BLaER1 (cell line): Measurements from ENCODE around the gene TMEM151B.
"Not testable (repeated sequence)": the region's sequence is repeated elsewhere in the genome, so short reads cannot be mapped to it uniquely, and the experiment has no call there.

ENCODE experiments used
- H3K27ac ChIP-seq: shearing (Covaris generic); formaldehyde crosslinking; 2 replicates; pipeline ENCODE4 v1.8.1; 2022
- H3K27me3 ChIP-seq: shearing (Covaris generic); formaldehyde crosslinking; 2 replicates; pipeline ENCODE4 v1.8.1; 2022
- H3K36me3 ChIP-seq: shearing (Covaris generic); formaldehyde crosslinking; 2 replicates; pipeline ENCODE4 v1.8.1; 2022
- H3K4me1 ChIP-seq: shearing (Covaris generic); formaldehyde crosslinking; 2 replicates; pipeline ENCODE4 v1.8.1; 2022
- H3K4me2 ChIP-seq: shearing (Covaris generic); formaldehyde crosslinking; 2 replicates; pipeline ENCODE4 v1.8.1; 2022
- H3K4me3 ChIP-seq: shearing (Covaris generic); formaldehyde crosslinking; 2 replicates; pipeline ENCODE4 v1.8.1; 2022
- H3K9ac ChIP-seq: shearing (Covaris generic); formaldehyde crosslinking; 2 replicates; pipeline ENCODE4 v1.8.1; 2022
- H3K9me3 ChIP-seq: shearing (Covaris generic); formaldehyde crosslinking; 2 replicates; pipeline ENCODE4 v1.8.1; 2022
- H4K20me1 ChIP-seq: shearing (Covaris generic); formaldehyde crosslinking; 2 replicates; pipeline ENCODE4 v1.8.1; 2022
- Cebpa-rat ChIP-seq: shearing (Covaris generic); IDR thresholded peaks from 2 replicates; pipeline ENCODE4 v1.8.1; 2022

TMEM151B gene

GRCh38 chr6:44321210-44321609 lies 51.0 kb downstream of the TMEM151B start:
- Histone ChIP-seq H3K27me3 (no peaks in the 10 kb centered on the region), H3K27ac (no peak overlapping the region), H3K4me3 (no peak overlapping the region), H3K9me3 (no peaks in the 10 kb centered on the region), H3K36me3 (no peaks in the 10 kb centered on the region), H4K20me1 (no peaks in the 10 kb centered on the region), H3K9ac (no peak overlapping the region), H3K4me2 (no peak overlapping the region), H3K4me1 (no peaks in the 10 kb centered on the region)
- no peak for TF ChIP-seq Cebpa-rat

GRCh38 chr6:44327096-44327495 lies 56.8 kb downstream of the TMEM151B start:
- Histone ChIP-seq H3K27ac (no peak overlapping the region), H3K9ac (no peak overlapping the region), H3K4me2 (no peak overlapping the region), H3K27me3 (no peaks in the 10 kb centered on the region), H4K20me1 (no peaks in the 10 kb centered on the region), H3K9me3 (no peaks in the 10 kb centered on the region), H3K4me1 (no peaks in the 10 kb centered on the region), H3K4me3 (no peak overlapping the region), H3K36me3 (no peaks in the 10 kb centered on the region)
- TF ChIP-seq Cebpa-rat, result no peak

- no peaks in the 10 kb centered on the region for H3K4me1 ChIP-seq
- no peak overlapping the region for H3K4me2 ChIP-seq
- H4K20me1 ChIP-seq, result no peaks in the 10 kb centered on the region
- H3K4me3 ChIP-seq, result no peak overlapping the region
- H3K27ac ChIP-seq, result no peak overlapping the region
- no peaks in the 10 kb centered on the region for H3K36me3 ChIP-seq
- H3K9me3 ChIP-seq, result no peaks in the 10 kb centered on the region
- H3K27me3 ChIP-seq, result no peaks in the 10 kb centered on the region
- TF ChIP-seq Cebpa-rat, result no peak
- no peak overlapping the region for H3K9ac ChIP-seq
Observed at GRCh38 chr6:44327760-44328159, 57.5 kb downstream of the TMEM151B start.

GRCh38 chr6:44328203-44328602 lies 58.0 kb downstream of the TMEM151B start:
- H3K4me2 ChIP-seq, H3K9ac ChIP-seq: not testable (repeated sequence)

GRCh38 chr6:44329858-44330257 lies 59.6 kb downstream of the TMEM151B start:
- H3K9me3 ChIP-seq, result no peaks in the 10 kb centered on the region
- no peak for TF ChIP-seq Cebpa-rat
- H3K27ac ChIP-seq, result no peak overlapping the region
- no peaks in the 10 kb centered on the region for H3K4me1 ChIP-seq
- no peaks in the 10 kb centered on the region for H3K36me3 ChIP-seq
- H4K20me1 ChIP-seq, result no peaks in the 10 kb centered on the region
- no peak overlapping the region for H3K4me2 ChIP-seq
- H3K27me3 ChIP-seq, result no peaks in the 10 kb centered on the region
- H3K9ac ChIP-seq, result no peak overlapping the region
- no peak overlapping the region for H3K4me3 ChIP-seq

More at GRCh38 chr6:44328203-44328602, 58.0 kb downstream of the TMEM151B start:
- not testable (repeated sequence) for H3K27ac ChIP-seq, H3K27me3 ChIP-seq, H3K4me1 ChIP-seq, H3K36me3 ChIP-seq, H3K9me3 ChIP-seq, H3K4me3 ChIP-seq, H4K20me1 ChIP-seq

GRCh38 chr6:44332585-44332984 lies 62.3 kb downstream of the TMEM151B start:
- no peak overlapping the region for H3K4me2 ChIP-seq
- no peaks in the 10 kb centered on the region for H3K27me3 ChIP-seq
- no peaks in the 10 kb centered on the region for H3K9me3 ChIP-seq
- H3K4me1 ChIP-seq, result no peaks in the 10 kb centered on the region
- H3K4me3 ChIP-seq, result no peak overlapping the region
- H3K9ac ChIP-seq, result no peak overlapping the region
- no peak for TF ChIP-seq Cebpa-rat
- no peaks in the 10 kb centered on the region for H4K20me1 ChIP-seq
- H3K27ac ChIP-seq, result no peak overlapping the region
- no peaks in the 10 kb centered on the region for H3K36me3 ChIP-seq

- no peaks in the 10 kb centered on the region for H3K9me3 ChIP-seq
- H3K4me1 ChIP-seq, result no peaks in the 10 kb centered on the region
- H3K9ac ChIP-seq, result no peak overlapping the region
- no peak overlapping the region for H3K27ac ChIP-seq
- no peak overlapping the region for H3K4me2 ChIP-seq
- no peaks in the 10 kb centered on the region for H4K20me1 ChIP-seq
- no peaks in the 10 kb centered on the region for H3K36me3 ChIP-seq
- no peak overlapping the region for H3K4me3 ChIP-seq
- TF ChIP-seq Cebpa-rat, result no peak
- H3K27me3 ChIP-seq, result no peaks in the 10 kb centered on the region
Observed at GRCh38 chr6:44333273-44333919, 63.1 kb downstream of the TMEM151B start.

- H3K9me3 ChIP-seq, result no peaks in the 10 kb centered on the region
- no peaks in the 10 kb centered on the region for H3K36me3 ChIP-seq
- no peak overlapping the region for H3K27ac ChIP-seq
- H3K4me1 ChIP-seq, result no peaks in the 10 kb centered on the region
- H3K4me2 ChIP-seq, result no peak overlapping the region
- no peak overlapping the region for H3K9ac ChIP-seq
- H4K20me1 ChIP-seq, result no peaks in the 10 kb centered on the region
- H3K4me3 ChIP-seq, result no peak overlapping the region
- TF ChIP-seq Cebpa-rat, result no peak
- H3K27me3 ChIP-seq, result no peaks in the 10 kb centered on the region
Observed at GRCh38 chr6:44333942-44334341, 63.7 kb downstream of the TMEM151B start.

GRCh38 chr6:44335631-44336030 lies 65.4 kb downstream of the TMEM151B start:
- H3K9me3 ChIP-seq, result no peaks in the 10 kb centered on the region
- no peak overlapping the region for H3K9ac ChIP-seq
- H4K20me1 ChIP-seq, result no peaks in the 10 kb centered on the region
- no peaks in the 10 kb centered on the region for H3K27me3 ChIP-seq
- TF ChIP-seq Cebpa-rat, result no peak
- 0 out of 2 replicates have a peak, but pooled peaks cover 6% of the 10 kb centered on the region for H3K4me1 ChIP-seq
- no peak overlapping the region for H3K4me2 ChIP-seq
- no peak overlapping the region for H3K4me3 ChIP-seq
- no peaks in the 10 kb centered on the region for H3K36me3 ChIP-seq
- H3K27ac ChIP-seq, result no peak overlapping the region

- Histone ChIP-seq H3K4me3 (no peak overlapping the region), H3K4me1 (0 out of 2 replicates have a peak, but pooled peaks cover 6% of the 10 kb centered on the region), H3K36me3 (no peaks in the 10 kb centered on the region), H3K9ac (no peak overlapping the region), H3K9me3 (no peaks in the 10 kb centered on the region), H3K27ac (no peak overlapping the region), H3K27me3 (peaks cover 27% of the 10 kb centered on the region), H3K4me2 (no peak overlapping the region), H4K20me1 (no peaks in the 10 kb centered on the region)
- TF ChIP-seq Cebpa-rat, result no peak
Observed at GRCh38 chr6:44338228-44339122, 68.2 kb downstream of the TMEM151B start.
